ENCODE measurements around the gene STOM. TPM values are rescaled to one million over a fixed set of nuclear protein-coding genes. Genes with fewer than 3 reads are reported as not detected.
A peak's percentile ranks its signal among the peaks of the same experiment; 100 is the strongest.

STOM gene
- total and polyA plus RNA-seq, 2 experiments from 2014 or later = 11.7 to 13.6 TPM

GRCh38 chr9:121326130-121326838, 43.8 kb downstream of the STOM start:
- Histone ChIP-seq H3K4me1 (ENCODE audit: low read depth) (no peaks in the 10 kb centered on the region), H3K27me3 (no peaks in the 10 kb centered on the region), H3K9me3 (ENCODE audit: low read depth) (no peaks in the 10 kb centered on the region), H3K36me3 (peaks cover 28% of the 10 kb centered on the region), H3K4me3 (no peak overlapping the region), H3K27ac (no peak overlapping the region)
- TF ChIP-seq, protein P1, sequence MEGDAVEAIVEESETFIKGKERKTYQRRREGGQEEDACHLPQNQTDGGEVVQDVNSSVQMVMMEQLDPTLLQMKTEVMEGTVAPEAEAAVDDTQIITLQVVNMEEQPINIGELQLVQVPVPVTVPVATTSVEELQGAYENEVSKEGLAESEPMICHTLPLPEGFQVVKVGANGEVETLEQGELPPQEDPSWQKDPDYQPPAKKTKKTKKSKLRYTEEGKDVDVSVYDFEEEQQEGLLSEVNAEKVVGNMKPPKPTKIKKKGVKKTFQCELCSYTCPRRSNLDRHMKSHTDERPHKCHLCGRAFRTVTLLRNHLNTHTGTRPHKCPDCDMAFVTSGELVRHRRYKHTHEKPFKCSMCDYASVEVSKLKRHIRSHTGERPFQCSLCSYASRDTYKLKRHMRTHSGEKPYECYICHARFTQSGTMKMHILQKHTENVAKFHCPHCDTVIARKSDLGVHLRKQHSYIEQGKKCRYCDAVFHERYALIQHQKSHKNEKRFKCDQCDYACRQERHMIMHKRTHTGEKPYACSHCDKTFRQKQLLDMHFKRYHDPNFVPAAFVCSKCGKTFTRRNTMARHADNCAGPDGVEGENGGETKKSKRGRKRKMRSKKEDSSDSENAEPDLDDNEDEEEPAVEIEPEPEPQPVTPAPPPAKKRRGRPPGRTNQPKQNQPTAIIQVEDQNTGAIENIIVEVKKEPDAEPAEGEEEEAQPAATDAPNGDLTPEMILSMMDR (IDR thresholded peaks at IDR 0.05; ENCODE audit: low read depth, low read length) = no peak
- peak in 1 of 2 donors; percentile 87 for DNase-seq (ENCODE audit: low read depth in 1 of 2, low spot score in 1 of 2)

DNA sequence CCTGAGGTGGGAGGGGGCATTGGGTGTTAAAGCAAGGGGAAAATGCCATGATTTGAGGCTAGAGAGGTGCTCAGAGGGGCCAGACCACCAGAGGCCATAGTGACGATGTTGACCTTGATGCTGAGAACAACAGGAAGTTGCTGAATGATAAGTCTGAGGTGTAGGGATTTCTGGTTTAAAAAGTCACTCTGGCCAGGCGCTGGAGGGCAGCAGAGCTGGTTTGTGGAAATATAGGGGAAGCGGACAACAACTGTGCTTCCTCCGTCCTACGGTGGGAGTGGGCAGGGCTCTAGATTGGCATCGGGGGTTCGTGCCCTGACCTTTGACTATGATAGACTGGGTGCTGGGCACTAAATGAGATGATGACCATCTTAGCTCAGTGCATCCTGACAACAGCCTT, 44.7 kb downstream of the STOM start:
- Histone ChIP-seq H3K27me3 (no peaks in the 10 kb centered on the region), H3K4me3 (no peak overlapping the region), H3K27ac (no peak overlapping the region), H3K9me3 (ENCODE audit: low read depth) (no peaks in the 10 kb centered on the region), H3K36me3 (peaks cover 27% of the 10 kb centered on the region), H3K4me1 (ENCODE audit: low read depth) (no peaks in the 10 kb centered on the region)
- DNase-seq (ENCODE audit: low read depth in 1 of 2, low spot score in 1 of 2) = no peak
- TF ChIP-seq, protein P1 (IDR thresholded peaks at IDR 0.05; ENCODE audit: low read depth, low read length) = no peak

GRCh38 chr9:121324755-121325154, 45.3 kb downstream of the STOM start:
- no peaks in the 10 kb centered on the region for H3K27me3 ChIP-seq
- H3K9me3 ChIP-seq (ENCODE audit: low read depth) = no peaks in the 10 kb centered on the region
- no peak overlapping the region for H3K4me3 ChIP-seq
- TF ChIP-seq, protein P1 (IDR thresholded peaks at IDR 0.05; ENCODE audit: low read depth, low read length) = no peak
- no peaks in the 10 kb centered on the region for H3K4me1 ChIP-seq (ENCODE audit: low read depth)
- H3K36me3 ChIP-seq = peaks cover 20% of the 10 kb centered on the region
- H3K27ac ChIP-seq = no peak overlapping the region
- DNase-seq (ENCODE audit: low read depth in 1 of 2, low spot score in 1 of 2) = no peak

DNA sequence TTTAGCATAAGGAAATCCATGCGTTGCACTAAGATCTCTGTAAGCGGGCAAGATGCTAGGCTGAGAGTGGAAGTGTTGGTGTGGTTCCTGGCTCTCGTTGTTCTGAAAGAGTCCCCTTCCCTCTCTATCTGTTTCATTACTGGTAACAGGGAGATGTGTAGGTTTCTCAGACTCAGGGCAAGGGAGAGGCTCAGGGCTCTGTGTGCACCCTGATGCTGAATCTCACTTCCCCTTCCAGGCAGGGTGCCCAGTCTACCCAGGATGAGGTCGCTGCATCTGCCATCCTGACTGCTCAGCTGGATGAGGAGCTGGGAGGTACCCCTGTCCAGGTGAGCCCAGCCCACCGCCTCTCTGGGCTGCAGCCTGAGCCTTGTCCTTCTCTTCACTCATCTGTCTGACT, 45.7 kb downstream of the STOM start:
- no peaks in the 10 kb centered on the region for H3K9me3 ChIP-seq (ENCODE audit: low read depth)
- DNase-seq (ENCODE audit: low read depth in 1 of 2, low spot score in 1 of 2) = no peak
- no peak overlapping the region for H3K4me3 ChIP-seq
- no peaks in the 10 kb centered on the region for H3K4me1 ChIP-seq (ENCODE audit: low read depth)
- no peaks in the 10 kb centered on the region for H3K27me3 ChIP-seq
- H3K27ac ChIP-seq = no peak overlapping the region
- H3K36me3 ChIP-seq = peaks cover 19% of the 10 kb centered on the region
- TF ChIP-seq, protein P1 (IDR thresholded peaks at IDR 0.05; ENCODE audit: low read depth, low read length) = no peak

DNA sequence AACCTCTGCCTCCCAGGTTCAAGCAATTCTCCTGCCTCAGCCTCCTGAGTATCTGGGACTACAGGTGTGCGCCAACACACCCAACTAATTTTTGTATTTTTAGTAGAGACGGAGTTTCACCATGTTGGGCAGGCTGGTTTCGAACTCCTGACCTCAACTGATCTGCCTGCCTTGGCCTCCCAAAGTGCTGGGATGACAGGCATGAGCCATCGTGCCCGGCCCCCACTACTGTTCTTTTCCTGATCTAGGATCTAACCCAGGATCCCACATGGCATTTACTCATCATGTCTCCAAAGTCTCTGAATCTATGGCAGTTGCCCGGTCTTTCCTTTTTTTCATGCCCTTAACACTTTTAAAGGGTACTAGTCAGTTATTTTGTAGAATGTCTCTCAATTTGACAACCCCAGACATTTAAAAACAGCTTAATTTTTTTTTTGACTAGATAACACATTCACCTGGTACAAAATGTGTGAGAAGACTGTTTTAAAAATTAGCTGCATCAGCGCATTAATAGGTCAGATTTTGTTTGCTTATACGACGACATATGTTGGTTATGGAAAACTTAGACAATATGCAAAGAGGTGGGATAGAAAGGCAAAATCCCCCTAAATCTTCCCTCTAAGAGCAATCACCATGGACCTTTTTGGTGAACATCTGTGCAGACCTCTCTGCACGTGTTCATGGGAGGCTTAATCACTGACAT, 46.5 kb downstream of the STOM start:
- H3K4me3 ChIP-seq = no peak overlapping the region
- H3K36me3 ChIP-seq = peaks cover 13% of the 10 kb centered on the region
- H3K9me3 ChIP-seq (ENCODE audit: low read depth) = no peaks in the 10 kb centered on the region
- H3K27me3 ChIP-seq = no peaks in the 10 kb centered on the region
- no peak overlapping the region for H3K27ac ChIP-seq
- no peaks in the 10 kb centered on the region for H3K4me1 ChIP-seq (ENCODE audit: low read depth)
- no peak for DNase-seq (ENCODE audit: low read depth in 1 of 2, low spot score in 1 of 2)
- TF ChIP-seq, protein P1 (IDR thresholded peaks at IDR 0.05; ENCODE audit: low read depth, low read length) = no peak
